GM23338 (cell line): ENCODE measurements around the gene TREML2.

Experiments
- NANOG ChIP-seq: IDR thresholded peaks from 2 replicates; pipeline ENCODE4 v1.6.1; 2016; ENCODE audit warnings: antibody characterized with exemption, borderline replicate concordance
- TF ChIP-seq, protein P1 (sequence below), 2 experiments: fragments of 200-600 bp in 1 of 2; sonication (generic) in 1 of 2; conservative IDR thresholded peaks; 2 replicates each; pipeline versions ENCODE4 v1.5.1 to v1.6.1; 2016 to 2017; ENCODE audit warnings: antibody characterized with exemption in 2 of 2, low read depth in 2 of 2, mild to moderate bottlenecking in 2 of 2, moderate library complexity in 1 of 2

GRCh38 chr6:41199552-41200246, 1.2 kb downstream of the TREML2 start:
- TF ChIP-seq, protein P1, sequence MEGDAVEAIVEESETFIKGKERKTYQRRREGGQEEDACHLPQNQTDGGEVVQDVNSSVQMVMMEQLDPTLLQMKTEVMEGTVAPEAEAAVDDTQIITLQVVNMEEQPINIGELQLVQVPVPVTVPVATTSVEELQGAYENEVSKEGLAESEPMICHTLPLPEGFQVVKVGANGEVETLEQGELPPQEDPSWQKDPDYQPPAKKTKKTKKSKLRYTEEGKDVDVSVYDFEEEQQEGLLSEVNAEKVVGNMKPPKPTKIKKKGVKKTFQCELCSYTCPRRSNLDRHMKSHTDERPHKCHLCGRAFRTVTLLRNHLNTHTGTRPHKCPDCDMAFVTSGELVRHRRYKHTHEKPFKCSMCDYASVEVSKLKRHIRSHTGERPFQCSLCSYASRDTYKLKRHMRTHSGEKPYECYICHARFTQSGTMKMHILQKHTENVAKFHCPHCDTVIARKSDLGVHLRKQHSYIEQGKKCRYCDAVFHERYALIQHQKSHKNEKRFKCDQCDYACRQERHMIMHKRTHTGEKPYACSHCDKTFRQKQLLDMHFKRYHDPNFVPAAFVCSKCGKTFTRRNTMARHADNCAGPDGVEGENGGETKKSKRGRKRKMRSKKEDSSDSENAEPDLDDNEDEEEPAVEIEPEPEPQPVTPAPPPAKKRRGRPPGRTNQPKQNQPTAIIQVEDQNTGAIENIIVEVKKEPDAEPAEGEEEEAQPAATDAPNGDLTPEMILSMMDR (conservative IDR thresholded peaks at IDR 0.05; ENCODE audit: low read depth in 2 of 2): no peak
- TF ChIP-seq NANOG: no peak
